Caco-2 (cell line): ENCODE results near the gene RHEX. TPM values are rescaled to one million over a fixed set of nuclear protein-coding genes. Genes with fewer than 3 reads are reported as not detected.

Source experiments
- BruUV-seq: library from RNA; stranded (reverse); fragments of 400-500 nt; replicated peaks from 2 replicates; lab custom pipeline; 2021; lab: Mats Ljungman, UMichigan
- CTCF ChIA-PET: fragments of 300-600 bp; sonication (Branson Sonifier 250); formaldehyde crosslinking; loops from one replicate; lab custom pipeline; 2022; ENCODE audit warnings: antibody characterized with exemption; lab: Charles Lee
- POLR2A ChIA-PET: fragments of 300-600 bp; sonication (Branson Sonifier 250); formaldehyde crosslinking; loops from one replicate; lab custom pipeline; 2022; ENCODE audit warnings: antibody characterized with exemption; lab: Charles Lee
- DNase-seq, 2 experiments: peaks; one replicate each; pipeline versions ENCODE4 v3.0.0 to v3.0.0-alpha.2; 2020 to 2022
- H3K27me3 ChIP-seq: replicated peaks from 2 replicates; pipeline ENCODE4 v1.6.0; 2011; ENCODE audit warnings: low read length; ENCODE audit not compliant: control insufficient read depth, insufficient read depth
- H3K36me3 ChIP-seq: 2 replicates; pipeline ENCODE4 v1.5.1; 2011; ENCODE audit warnings: low read length; ENCODE audit not compliant: control insufficient read depth, insufficient read depth
- H3K4me1 ChIP-seq: fragments of 250-450 bp; sonication (Bioruptor Pico); 2 replicates; pipeline ENCODE4 v1.5.1; 2020; ENCODE audit warnings: mild to moderate bottlenecking
- H3K4me3 ChIP-seq: 2 replicates; pipeline ENCODE4 v1.5.1; 2011; ENCODE audit warnings: low read depth, mild to moderate bottlenecking, control low read depth, low read length
- H3K9me3 ChIP-seq: fragments of 250-450 bp; sonication (Bioruptor Pico); 2 replicates; pipeline ENCODE4 v1.5.1; 2020; ENCODE audit warnings: mild to moderate bottlenecking, moderate library complexity
- H3K27ac Mint-ChIP-seq: one replicate; pipeline ENCODE4 v1.8.0; 2022; ENCODE audit warnings: mixed read lengths; ENCODE audit not compliant: unreplicated experiment
- H3K27me3 Mint-ChIP-seq: one replicate; pipeline ENCODE4 v1.8.0; 2022; ENCODE audit warnings: mixed read lengths; ENCODE audit not compliant: insufficient read depth, unreplicated experiment
- H3K36me3 Mint-ChIP-seq: one replicate; pipeline ENCODE4 v1.8.0; 2022; ENCODE audit warnings: mild to moderate bottlenecking, mixed read lengths; ENCODE audit not compliant: insufficient read depth, unreplicated experiment
- H3K4me1 Mint-ChIP-seq: one replicate; pipeline ENCODE4 v1.8.0; 2022; ENCODE audit warnings: low read depth, mixed read lengths; ENCODE audit not compliant: unreplicated experiment
- H3K4me3 Mint-ChIP-seq: one replicate; pipeline ENCODE4 v1.8.0; 2022; ENCODE audit warnings: mild to moderate bottlenecking, moderate library complexity, mixed read lengths; ENCODE audit not compliant: unreplicated experiment
- H3K9me3 Mint-ChIP-seq: one replicate; pipeline ENCODE4 v1.8.0; 2022; ENCODE audit warnings: mixed read lengths; ENCODE audit not compliant: unreplicated experiment
- intact Hi-C: fragments of 100-400 bp; cut with micrococcal nuclease; formaldehyde crosslinking; loops from one replicate; pipeline ENCODE4 v1.10.0; 2022; ENCODE audit not compliant: unreplicated experiment
- total RNA-seq: library from RNA; stranded (reverse); gene quantifications from 2 replicates; pipeline ENCODE4 v1.2.3, GENCODE V29; 2022
- TF ChIP-seq, protein P1 (sequence below), 2 experiments: fragments of 200-600 bp in 1 of 2; IDR thresholded peaks; 1 replicate in 1 of 2; 2 replicates in 1 of 2; pipeline versions ENCODE4 v1.5.1 to v1.8.0; 2011 to 2022; ENCODE audit warnings: antibody characterized with exemption in 1 of 2, control low read depth in 1 of 2, inconsistent platforms in 1 of 2, low read depth in 1 of 2, low read length in 1 of 2, mild to moderate bottlenecking in 1 of 2, moderate library complexity in 1 of 2; ENCODE audit not compliant: insufficient read depth in 1 of 2, severe bottlenecking in 1 of 2, unreplicated experiment in 1 of 2

Gene RHEX
- total RNA-seq, 1 experiment from 2014 or later: not detected

- Histone ChIP-seq H3K4me1 (no peaks in the 10 kb centered on the region), H3K36me3 (no peaks in the 10 kb centered on the region), H3K27me3 (no peaks in the 10 kb centered on the region; the same call in 1 of the 2 replicates), H3K9me3 (no peaks in the 10 kb centered on the region), H3K4me3 (no peak overlapping the region)
- H3K4me3 Mint-ChIP-seq: no peak overlapping the region
- H3K9me3 Mint-ChIP-seq: no peaks in the 10 kb centered on the region
- H3K27ac Mint-ChIP-seq: no peak overlapping the region
- H3K4me1 Mint-ChIP-seq: no peaks in the 10 kb centered on the region
- H3K36me3 Mint-ChIP-seq: no peaks in the 10 kb centered on the region
- TF ChIP-seq, protein P1, sequence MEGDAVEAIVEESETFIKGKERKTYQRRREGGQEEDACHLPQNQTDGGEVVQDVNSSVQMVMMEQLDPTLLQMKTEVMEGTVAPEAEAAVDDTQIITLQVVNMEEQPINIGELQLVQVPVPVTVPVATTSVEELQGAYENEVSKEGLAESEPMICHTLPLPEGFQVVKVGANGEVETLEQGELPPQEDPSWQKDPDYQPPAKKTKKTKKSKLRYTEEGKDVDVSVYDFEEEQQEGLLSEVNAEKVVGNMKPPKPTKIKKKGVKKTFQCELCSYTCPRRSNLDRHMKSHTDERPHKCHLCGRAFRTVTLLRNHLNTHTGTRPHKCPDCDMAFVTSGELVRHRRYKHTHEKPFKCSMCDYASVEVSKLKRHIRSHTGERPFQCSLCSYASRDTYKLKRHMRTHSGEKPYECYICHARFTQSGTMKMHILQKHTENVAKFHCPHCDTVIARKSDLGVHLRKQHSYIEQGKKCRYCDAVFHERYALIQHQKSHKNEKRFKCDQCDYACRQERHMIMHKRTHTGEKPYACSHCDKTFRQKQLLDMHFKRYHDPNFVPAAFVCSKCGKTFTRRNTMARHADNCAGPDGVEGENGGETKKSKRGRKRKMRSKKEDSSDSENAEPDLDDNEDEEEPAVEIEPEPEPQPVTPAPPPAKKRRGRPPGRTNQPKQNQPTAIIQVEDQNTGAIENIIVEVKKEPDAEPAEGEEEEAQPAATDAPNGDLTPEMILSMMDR (IDR thresholded peaks at IDR 0.05; ENCODE audit: insufficient read depth in 1 of 2, low read depth in 1 of 2, low read length in 1 of 2, severe bottlenecking in 1 of 2, unreplicated experiment in 1 of 2): no peak
- BruUV-seq: no TSS peak
- CTCF ChIA-PET: no interaction called here
- no peak for DNase-seq
- POLR2A ChIA-PET: no interaction called here
- peaks cover 16% of the 10 kb centered on the region for H3K27me3 Mint-ChIP-seq
- intact Hi-C loops: no loop called here
These were observed 34.1 kb downstream of the RHEX start for GRCh38 chr1:206087091-206087490.

GRCh38 chr1:206089341-206089740 lies 36.4 kb downstream of the RHEX start:
- ChIA-PET CTCF (no interaction called here), POLR2A (no interaction called here)
- no peaks in the 10 kb centered on the region for H3K36me3 ChIP-seq
- H3K4me1 ChIP-seq: no peaks in the 10 kb centered on the region
- no TSS peak for BruUV-seq
- no peaks in the 10 kb centered on the region for H3K36me3 Mint-ChIP-seq
- H3K27me3 Mint-ChIP-seq: peaks cover 15% of the 10 kb centered on the region
- DNase-seq: no peak
- TF ChIP-seq, protein P1 (IDR thresholded peaks at IDR 0.05; ENCODE audit: insufficient read depth in 1 of 2, low read depth in 1 of 2, low read length in 1 of 2, severe bottlenecking in 1 of 2, unreplicated experiment in 1 of 2): no peak
- intact Hi-C loops: no loop called here
- H3K4me3 Mint-ChIP-seq: no peak overlapping the region
- H3K9me3 ChIP-seq: no peaks in the 10 kb centered on the region
- H3K4me3 ChIP-seq: no peak overlapping the region
- H3K27ac Mint-ChIP-seq: no peak overlapping the region
- H3K9me3 Mint-ChIP-seq: no peaks in the 10 kb centered on the region
- no peaks in the 10 kb centered on the region; the same call in 1 of the 2 replicates for H3K27me3 ChIP-seq
- H3K4me1 Mint-ChIP-seq: no peaks in the 10 kb centered on the region

DNA sequence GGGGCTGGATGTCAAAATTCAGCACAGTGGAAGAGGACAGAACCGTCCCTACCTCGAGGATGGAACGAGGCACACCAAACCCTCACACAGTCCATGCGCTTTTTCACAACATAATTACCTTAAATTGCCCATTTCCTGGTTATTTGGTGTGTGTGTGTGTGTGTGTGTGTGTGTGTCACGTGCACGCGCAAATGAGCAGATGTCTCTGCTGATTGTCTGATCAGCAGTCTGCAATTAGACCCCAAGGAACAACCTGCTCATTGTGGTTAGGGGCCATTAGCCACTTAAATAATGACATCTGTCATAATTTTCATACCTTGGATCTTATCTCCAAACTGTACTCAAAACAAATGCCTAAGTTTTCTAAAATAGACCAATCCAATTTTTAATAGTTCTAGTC lies 41.1 kb downstream of the RHEX start:
- no peaks in the 10 kb centered on the region; the same call in 1 of the 2 replicates for H3K27me3 ChIP-seq
- no peak for DNase-seq
- Mint-ChIP-seq H3K27ac (no peak overlapping the region), H3K36me3 (no peaks in the 10 kb centered on the region), H3K9me3 (no peaks in the 10 kb centered on the region), H3K4me3 (no peak overlapping the region), H3K27me3 (peaks cover 19% of the 10 kb centered on the region), H3K4me1 (no peaks in the 10 kb centered on the region)
- no TSS peak for BruUV-seq
- TF ChIP-seq, protein P1 (IDR thresholded peaks at IDR 0.05; ENCODE audit: insufficient read depth in 1 of 2, low read depth in 1 of 2, low read length in 1 of 2, severe bottlenecking in 1 of 2, unreplicated experiment in 1 of 2): no peak
- ChIA-PET POLR2A (no interaction called here), CTCF (no interaction called here)
- intact Hi-C loops: no loop called here
- no peaks in the 10 kb centered on the region for H3K9me3 ChIP-seq
- H3K4me3 ChIP-seq: no peak overlapping the region
- H3K36me3 ChIP-seq: no peaks in the 10 kb centered on the region
- H3K4me1 ChIP-seq: no peaks in the 10 kb centered on the region
